ENCODE measurements around the gene PTPN1. TPM values are rescaled to one million over a fixed set of nuclear protein-coding genes. Genes with fewer than 3 reads are reported as not detected.

The PTPN1 gene
- total and polyA plus RNA-seq, 2 of the 13 experiments (the other 11 are each of a cell fraction or from before 2014, with no cell fraction given) = 17.7 to 37.2 TPM

- TF ChIP-seq ZNF784 (CRISPR knock-in tag; IDR thresholded peaks at IDR 0.05; ENCODE audit: borderline replicate concordance) = no peak
- TF ChIP-seq SOX6 (IDR thresholded peaks at IDR 0.05) = no peak
- no peak for TF ChIP-seq SOX6 (CRISPR knock-in tag; IDR thresholded peaks at IDR 0.05)
- TF ChIP-seq AHR (CRISPR knock-in tag; IDR thresholded peaks at IDR 0.05) = peak; percentile 40; the same call in 1 of the 2 replicates
- no peak for TF ChIP-seq ZNF891 (CRISPR knock-in tag; IDR thresholded peaks at IDR 0.05)
- TF ChIP-seq ZNF430 (CRISPR knock-in tag; IDR thresholded peaks at IDR 0.05) = no peak
- no peak for TF ChIP-seq SIX4 (CRISPR knock-in tag; IDR thresholded peaks at IDR 0.05)
- TF ChIP-seq ZNF580 (CRISPR knock-in tag; IDR thresholded peaks at IDR 0.05; ENCODE audit: borderline replicate concordance, low read depth) = peak; percentile 42; the same call in 1 of the 2 replicates
- no peak for TF ChIP-seq ZNF382 (CRISPR knock-in tag; IDR thresholded peaks at IDR 0.05; ENCODE audit: borderline replicate concordance)
- peak; percentile 81 for TF ChIP-seq STAG1 (CRISPR knock-in tag; IDR thresholded peaks at IDR 0.05)
- TF ChIP-seq NFRKB (IDR thresholded peaks at IDR 0.05) = no peak
- TF ChIP-seq ZBTB4 (CRISPR knock-in tag; IDR thresholded peaks at IDR 0.05; ENCODE audit: borderline replicate concordance) = 0 out of 2 replicates have a peak, but pooled peaks have one; percentile 66
- no peak for TF ChIP-seq SP5 (CRISPR knock-in tag; IDR thresholded peaks at IDR 0.05; ENCODE audit: borderline replicate concordance, low read depth)
- no peak for TF ChIP-seq FOXK2 (IDR thresholded peaks at IDR 0.05)
- TF ChIP-seq, protein P1, sequence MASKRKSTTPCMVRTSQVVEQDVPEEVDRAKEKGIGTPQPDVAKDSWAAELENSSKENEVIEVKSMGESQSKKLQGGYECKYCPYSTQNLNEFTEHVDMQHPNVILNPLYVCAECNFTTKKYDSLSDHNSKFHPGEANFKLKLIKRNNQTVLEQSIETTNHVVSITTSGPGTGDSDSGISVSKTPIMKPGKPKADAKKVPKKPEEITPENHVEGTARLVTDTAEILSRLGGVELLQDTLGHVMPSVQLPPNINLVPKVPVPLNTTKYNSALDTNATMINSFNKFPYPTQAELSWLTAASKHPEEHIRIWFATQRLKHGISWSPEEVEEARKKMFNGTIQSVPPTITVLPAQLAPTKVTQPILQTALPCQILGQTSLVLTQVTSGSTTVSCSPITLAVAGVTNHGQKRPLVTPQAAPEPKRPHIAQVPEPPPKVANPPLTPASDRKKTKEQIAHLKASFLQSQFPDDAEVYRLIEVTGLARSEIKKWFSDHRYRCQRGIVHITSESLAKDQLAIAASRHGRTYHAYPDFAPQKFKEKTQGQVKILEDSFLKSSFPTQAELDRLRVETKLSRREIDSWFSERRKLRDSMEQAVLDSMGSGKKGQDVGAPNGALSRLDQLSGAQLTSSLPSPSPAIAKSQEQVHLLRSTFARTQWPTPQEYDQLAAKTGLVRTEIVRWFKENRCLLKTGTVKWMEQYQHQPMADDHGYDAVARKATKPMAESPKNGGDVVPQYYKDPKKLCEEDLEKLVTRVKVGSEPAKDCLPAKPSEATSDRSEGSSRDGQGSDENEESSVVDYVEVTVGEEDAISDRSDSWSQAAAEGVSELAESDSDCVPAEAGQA (IDR thresholded peaks at IDR 0.05; ENCODE audit: low read depth) = peak; percentile 27; the same call in 1 of the 2 replicates
- TF ChIP-seq, protein P1 (CRISPR knock-in tag; IDR thresholded peaks at IDR 0.05; ENCODE audit: borderline replicate concordance) = no peak
- TF ChIP-seq ZNF75D (CRISPR knock-in tag; IDR thresholded peaks at IDR 0.05; ENCODE audit: borderline replicate concordance) = no peak
- no peak for TF ChIP-seq LCORL (IDR thresholded peaks at IDR 0.05)
- no peak for TF ChIP-seq LCORL (CRISPR knock-in tag; IDR thresholded peaks at IDR 0.05)
- TF ChIP-seq ZNF577 (CRISPR knock-in tag; IDR thresholded peaks at IDR 0.05; ENCODE audit: borderline replicate concordance, low read depth) = no peak
- 0 out of 2 replicates have a peak, but pooled peaks have one; percentile 30 for TF ChIP-seq PHF8 (CRISPR knock-in tag; IDR thresholded peaks at IDR 0.05)
- TF ChIP-seq ZNF709 (CRISPR knock-in tag; IDR thresholded peaks at IDR 0.05) = no peak
Observed at GRCh38 chr20:50588034-50588736, 78.0 kb downstream of the PTPN1 start (continued).
